ENCODE results near the gene PLCB4.

PLCB4 gene

DNA sequence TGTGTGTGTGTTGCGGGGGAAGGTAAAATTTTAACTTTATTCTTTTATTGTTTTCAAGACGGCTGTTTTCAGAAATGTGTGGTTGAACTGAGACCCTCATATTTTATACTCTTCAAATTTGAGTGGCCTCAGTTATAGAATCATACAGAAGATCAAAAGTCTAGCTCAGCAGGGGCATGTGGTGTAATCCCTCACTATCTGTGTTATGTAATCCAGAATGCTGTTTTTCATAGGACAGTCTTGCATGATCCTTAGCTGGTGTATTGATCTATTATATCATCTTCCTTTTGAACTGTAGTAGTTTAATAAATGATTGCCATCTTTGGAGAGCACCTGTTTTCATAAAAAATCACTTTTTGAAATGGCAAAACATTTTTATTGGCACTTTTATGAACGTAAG lies 1.4 kb downstream of the PLCB4 start:
- TF ChIP-seq JUND (IDR thresholded peaks at IDR 0.05; ENCODE audit: low read depth) = no peak
- DNase-seq (ENCODE audit: low read depth in 1 of 2, low spot score in 1 of 2) = no peak
- in situ Hi-C loops (cut with HindIII; ENCODE audit: low pct_unique_long_range_greater_than_20kb, low sequenced_read_pairs) = no loop called here

DNA sequence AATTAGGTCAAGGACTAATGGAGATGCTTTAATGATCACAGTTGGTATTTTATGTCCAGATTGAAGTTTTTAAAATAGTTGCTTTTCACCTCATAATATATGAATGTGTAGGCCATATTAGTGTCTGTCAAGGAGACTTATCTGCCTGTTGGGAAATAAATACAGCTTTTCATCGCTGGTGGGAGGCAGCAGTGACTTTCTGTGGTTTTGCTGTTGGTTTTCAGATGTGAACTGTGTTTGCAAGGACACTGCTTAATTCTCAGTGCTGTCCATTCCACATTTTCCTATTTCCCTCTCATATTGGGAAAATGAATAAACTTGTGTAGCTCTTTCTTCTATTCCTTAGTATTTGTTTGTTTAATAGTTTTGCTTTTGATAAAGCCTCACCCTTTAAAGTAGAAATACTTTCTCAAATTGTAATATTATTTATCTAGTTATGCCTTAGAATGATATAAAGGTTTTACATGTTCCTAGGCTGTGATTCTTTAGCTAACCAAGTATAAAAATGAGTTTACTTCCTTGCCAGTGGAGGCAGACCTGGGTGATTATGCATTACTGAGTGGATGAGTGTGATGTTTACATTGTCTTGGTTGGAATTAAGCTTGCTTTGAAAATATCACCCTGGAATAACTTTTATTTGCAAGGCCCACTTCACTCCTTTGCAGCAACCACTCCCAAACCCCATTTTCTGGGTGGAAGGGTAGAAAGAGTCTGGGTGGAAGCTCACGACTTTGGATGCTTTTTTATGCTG lies 3.3 kb downstream of the PLCB4 start:
- in situ Hi-C loops (cut with HindIII; ENCODE audit: low pct_unique_long_range_greater_than_20kb, low sequenced_read_pairs) = no loop called here
- no peak for DNase-seq (ENCODE audit: low read depth in 1 of 2, low spot score in 1 of 2)

DNA sequence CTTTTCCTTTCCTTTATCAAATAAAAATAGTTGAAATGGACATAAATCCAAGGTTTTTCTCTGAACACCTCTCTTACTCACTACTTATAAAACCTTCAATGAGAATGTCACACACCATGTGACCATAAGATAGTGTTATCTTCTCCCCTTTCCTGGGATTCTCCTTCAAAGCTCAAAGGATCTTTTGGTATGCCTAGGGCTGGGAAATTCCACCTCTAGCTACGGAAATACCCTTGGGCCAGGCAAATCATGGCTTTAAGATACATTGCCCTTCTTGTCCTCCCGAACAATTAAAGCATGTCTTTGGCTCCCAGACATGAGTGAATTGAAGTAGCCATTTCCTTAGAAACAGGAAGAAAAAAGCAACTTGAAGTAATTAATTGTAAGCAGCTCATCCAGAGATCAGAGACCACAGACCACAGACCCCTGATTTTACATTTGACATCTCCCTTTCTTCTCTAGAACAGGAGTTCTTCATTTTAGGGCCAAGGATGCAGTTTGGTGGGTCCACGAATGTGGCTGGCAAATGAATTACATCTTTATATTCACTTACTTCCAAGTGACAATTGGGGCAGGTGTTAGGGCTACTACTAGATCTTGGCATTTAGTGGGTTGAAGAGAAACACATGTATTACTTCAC lies 4.1 kb downstream of the PLCB4 start:
- no peak for DNase-seq (ENCODE audit: low read depth in 1 of 2, low spot score in 1 of 2)
- in situ Hi-C loops (cut with HindIII; ENCODE audit: low pct_unique_long_range_greater_than_20kb, low sequenced_read_pairs) = no loop called here
- no peak for TF ChIP-seq JUND (IDR thresholded peaks at IDR 0.05; ENCODE audit: low read depth)

More for the DNA sequence above, 3.3 kb downstream of the PLCB4 start:
- no peak for TF ChIP-seq JUND (IDR thresholded peaks at IDR 0.05; ENCODE audit: low read depth)

DNA sequence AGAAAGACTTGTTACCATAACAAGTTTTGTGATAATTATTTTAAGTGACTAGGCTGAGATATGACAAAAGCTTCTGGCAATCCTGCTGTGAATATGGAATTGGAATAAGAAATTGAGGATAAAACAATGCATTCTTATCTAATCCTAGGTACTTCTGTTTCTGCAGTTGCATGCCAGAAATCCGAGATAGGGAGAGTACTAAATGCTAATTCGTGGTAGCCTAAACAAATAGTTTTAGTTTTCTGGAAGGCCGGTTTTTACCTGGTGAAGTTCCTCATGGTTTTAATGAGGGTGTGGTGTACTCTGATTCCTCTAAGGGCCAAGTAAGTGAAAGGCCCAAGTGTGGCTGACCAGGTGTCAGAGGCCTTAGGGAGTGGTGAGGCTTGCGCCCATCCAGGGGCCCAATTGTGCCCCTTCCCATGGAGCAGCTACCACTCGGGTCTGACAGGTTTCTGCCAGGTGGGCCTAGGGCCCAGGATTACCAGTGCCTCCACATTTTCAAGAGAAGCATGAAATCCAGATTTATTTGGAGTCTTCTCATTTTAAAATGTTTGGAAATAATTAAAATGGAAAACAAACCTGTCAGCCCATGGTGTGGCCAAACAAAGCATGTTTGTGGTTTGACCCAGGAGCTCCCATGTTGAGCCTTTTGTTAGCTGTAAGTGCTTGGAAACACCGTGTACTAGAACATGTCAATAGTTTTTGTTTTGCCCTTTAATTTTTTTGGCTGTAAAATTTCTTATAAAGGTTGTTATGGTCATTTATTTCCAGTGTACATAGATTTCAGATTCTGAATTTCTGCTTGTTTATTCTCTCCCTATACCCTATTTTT lies 6.6 kb downstream of the PLCB4 start:
- peak in 1 of 2 experiments; percentile 34 for DNase-seq (ENCODE audit: low read depth in 1 of 2, low spot score in 1 of 2)
- in situ Hi-C loops (cut with HindIII; ENCODE audit: low pct_unique_long_range_greater_than_20kb, low sequenced_read_pairs) = no loop called here
- no peak for TF ChIP-seq JUND (IDR thresholded peaks at IDR 0.05; ENCODE audit: low read depth)

DNA sequence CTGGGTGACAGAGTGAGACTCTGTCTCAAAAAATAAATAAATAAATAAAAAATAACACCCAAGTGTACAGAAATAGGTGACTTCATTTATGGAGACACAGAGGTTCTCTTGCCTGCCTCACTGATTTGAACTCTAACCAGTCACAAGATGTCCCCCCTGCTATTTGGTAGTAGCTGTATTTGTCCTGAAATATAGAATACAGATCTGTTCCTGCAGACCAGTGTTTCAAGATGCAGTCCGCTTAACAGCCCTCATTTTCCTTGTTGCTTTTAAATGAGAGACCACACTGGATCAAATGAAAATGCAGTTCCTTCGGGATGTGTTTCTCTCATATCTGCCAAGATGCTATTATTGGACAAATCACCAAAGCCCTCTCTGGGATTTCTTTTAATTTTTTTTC lies 7.6 kb downstream of the PLCB4 start:
- no peak for DNase-seq (ENCODE audit: low read depth in 1 of 2, low spot score in 1 of 2)
- TF ChIP-seq JUND (IDR thresholded peaks at IDR 0.05; ENCODE audit: low read depth) = no peak
- in situ Hi-C loops (cut with HindIII; ENCODE audit: low pct_unique_long_range_greater_than_20kb, low sequenced_read_pairs) = no loop called here

DNA sequence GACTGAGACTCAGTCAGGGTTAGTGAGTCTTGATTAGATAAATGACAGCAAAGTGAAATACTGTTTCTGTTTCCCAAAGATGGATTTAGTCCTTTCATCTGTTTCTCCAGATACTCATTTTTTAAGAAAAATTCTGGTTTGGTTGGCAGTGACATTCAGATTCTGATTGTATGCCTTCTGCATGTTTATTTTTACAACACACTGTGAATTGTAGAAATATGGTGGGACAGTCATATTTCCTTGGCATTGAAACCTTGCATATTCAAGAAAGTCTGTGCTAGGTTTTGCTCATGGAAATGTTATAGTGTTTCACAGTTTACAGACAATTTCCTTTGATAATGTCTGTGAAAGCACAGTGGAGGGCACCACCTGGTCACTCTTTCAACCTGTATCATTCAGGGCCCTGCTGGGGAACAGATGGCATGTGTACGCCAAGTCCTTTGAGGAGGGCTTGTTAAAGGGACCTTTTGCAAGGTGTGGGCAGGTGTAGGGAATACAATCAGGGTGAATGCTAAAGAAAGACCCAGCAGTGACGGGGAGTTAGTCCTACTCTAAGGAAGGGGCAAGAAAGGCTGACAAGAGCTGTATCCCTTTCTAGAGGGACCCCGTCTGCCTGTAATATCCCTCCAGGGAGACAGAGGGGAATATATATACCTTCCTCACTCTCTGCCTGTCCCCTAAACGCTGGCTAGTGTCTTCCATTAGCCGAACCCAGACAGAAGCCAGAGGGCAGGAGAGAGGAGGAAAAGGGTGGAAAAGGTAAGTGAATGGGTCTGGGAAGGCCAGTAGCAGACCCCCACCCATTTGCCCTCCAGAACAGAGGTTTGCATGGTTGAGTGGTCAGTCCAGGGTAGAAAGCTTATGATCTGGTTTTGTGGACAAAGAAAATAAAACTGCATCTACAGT lies 10.2 kb downstream of the PLCB4 start:
- in situ Hi-C loops (cut with HindIII; ENCODE audit: low pct_unique_long_range_greater_than_20kb, low sequenced_read_pairs) = no loop called here
- TF ChIP-seq JUND (IDR thresholded peaks at IDR 0.05; ENCODE audit: low read depth) = no peak
- DNase-seq (ENCODE audit: low read depth in 1 of 2, low spot score in 1 of 2) = no peak

DNA sequence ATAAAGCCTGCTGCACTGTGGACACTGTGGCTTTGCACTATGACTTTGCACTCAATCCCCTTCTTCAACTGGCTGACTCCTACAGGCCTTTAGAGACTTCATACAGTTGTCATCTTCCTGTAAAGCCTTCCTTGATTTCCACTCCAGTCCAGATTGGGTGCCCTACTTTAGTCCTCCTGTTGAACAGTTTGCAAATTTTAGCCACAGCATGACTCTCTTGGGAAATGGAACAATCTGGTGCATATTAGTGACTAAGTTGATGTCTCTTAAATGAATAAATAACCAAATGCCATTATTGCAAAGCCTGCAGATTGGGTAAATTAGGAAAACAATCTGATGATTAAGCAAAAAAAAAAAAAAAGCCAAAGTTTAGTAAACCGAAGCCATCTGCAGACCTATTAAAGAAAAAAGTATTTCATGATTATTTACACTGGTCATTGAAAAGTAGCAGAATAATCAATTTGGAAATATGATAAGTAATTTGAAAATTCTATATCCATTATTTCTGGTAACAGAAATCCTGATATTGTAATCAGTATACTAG lies 12.6 kb downstream of the PLCB4 start:
- no peak for TF ChIP-seq JUND (IDR thresholded peaks at IDR 0.05; ENCODE audit: low read depth)
- in situ Hi-C loops (cut with HindIII; ENCODE audit: low pct_unique_long_range_greater_than_20kb, low sequenced_read_pairs) = no loop called here
- DNase-seq (ENCODE audit: low read depth in 1 of 2, low spot score in 1 of 2) = no peak

DNA sequence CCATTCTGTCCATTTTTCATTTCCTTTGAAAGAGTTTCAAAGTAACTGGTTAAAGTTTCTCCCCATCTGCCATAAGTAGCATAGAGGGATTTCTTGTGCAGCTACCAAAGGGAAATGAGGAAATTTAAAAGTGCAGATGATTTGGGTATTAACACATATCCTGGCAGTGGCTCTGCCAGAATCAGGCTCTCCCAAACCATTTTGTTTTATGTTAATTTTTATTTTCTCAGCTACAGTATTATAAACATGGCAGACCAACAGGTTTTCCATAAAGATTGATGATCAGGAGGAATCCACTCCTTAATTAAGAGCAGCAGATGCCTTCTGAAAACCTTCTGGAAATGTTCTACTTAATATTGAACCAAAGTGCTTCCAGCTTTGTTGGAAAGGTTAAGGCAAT lies 13.9 kb downstream of the PLCB4 start:
- no peak for TF ChIP-seq JUND (IDR thresholded peaks at IDR 0.05; ENCODE audit: low read depth)
- no peak for DNase-seq (ENCODE audit: low read depth in 1 of 2, low spot score in 1 of 2)
- in situ Hi-C loops (cut with HindIII; ENCODE audit: low pct_unique_long_range_greater_than_20kb, low sequenced_read_pairs) = no loop called here

DNA sequence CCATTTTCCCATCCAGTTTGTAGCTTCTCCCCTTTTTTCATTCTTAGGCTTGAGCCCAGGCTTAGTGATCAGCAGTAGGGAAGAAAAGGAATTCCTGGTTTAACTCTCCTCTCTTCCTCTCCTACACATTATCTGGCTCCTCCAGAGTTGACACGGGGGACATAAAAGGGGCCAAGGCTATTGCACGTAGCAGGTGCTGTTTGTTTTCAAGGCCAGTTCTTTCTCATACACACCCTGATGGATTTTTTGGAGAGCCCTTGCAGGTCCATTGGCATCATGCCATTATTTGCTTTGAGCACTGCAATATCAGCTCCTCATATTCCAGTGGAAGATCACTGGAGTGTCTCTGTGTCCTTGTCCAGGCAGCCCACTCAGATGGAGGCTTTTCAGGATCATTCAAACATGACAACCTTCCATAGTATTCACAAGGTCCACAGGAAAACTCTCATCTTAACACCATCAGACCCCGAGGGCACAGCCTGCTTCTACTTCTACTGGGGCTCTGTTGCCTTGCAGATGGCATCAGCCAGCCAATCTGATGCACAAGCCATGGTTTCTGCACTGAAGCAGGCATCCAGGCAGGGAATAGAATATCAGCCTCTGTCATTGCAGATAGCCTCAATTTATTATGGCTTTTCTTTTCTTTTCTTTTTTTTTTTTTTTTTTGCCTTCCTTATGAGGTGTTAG lies 18.8 kb downstream of the PLCB4 start:
- no peak for TF ChIP-seq JUND (IDR thresholded peaks at IDR 0.05; ENCODE audit: low read depth)
- in situ Hi-C loops (cut with HindIII; ENCODE audit: low pct_unique_long_range_greater_than_20kb, low sequenced_read_pairs) = no loop called here
- DNase-seq (ENCODE audit: low read depth in 1 of 2, low spot score in 1 of 2) = peak in 1 of 2 experiments; percentile 28

DNA sequence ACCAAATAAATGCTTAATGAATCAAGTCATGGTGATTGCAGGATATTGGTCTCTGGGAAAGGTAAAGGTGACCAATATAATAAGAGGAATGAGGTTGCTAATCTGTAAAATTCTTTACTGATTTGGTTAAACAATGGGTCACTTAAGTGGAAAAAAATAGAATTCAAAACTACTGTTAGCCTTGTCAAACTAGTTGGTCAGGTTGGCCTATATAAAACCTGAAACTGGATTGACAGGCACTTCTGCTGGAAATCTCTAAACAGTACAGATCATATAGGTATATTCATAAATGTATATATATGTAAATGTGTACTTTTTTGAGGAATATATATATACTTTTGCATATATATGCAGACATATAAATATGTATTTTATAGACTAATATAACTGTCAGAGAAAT lies 19.7 kb downstream of the PLCB4 start:
- peak in 1 of 2 experiments; percentile 66 for DNase-seq (ENCODE audit: low read depth in 1 of 2, low spot score in 1 of 2)
- in situ Hi-C loops (cut with HindIII; ENCODE audit: low pct_unique_long_range_greater_than_20kb, low sequenced_read_pairs) = no loop called here
- no peak for TF ChIP-seq JUND (IDR thresholded peaks at IDR 0.05; ENCODE audit: low read depth)

DNA sequence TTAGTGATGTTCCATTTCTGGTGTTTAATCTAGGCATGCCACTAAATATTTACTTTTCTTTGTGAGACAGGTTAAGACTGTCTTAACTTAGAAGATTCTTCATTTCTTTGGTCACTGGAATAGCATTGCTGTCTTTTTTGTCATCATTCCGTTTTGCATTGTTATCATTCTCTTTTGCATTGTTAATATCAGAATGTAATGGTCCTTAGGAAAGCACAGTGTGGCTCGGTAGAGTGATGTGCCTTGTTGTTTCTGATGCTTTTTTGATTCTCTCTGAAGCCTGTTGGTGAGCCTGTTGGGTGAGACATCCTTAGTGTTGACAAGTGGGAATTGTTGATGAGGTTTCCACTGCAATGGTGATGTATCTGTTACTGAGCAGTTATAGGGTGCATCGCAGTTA lies 23.2 kb downstream of the PLCB4 start:
- DNase-seq (ENCODE audit: low read depth in 1 of 2, low spot score in 1 of 2) = no peak
- no peak for TF ChIP-seq JUND (IDR thresholded peaks at IDR 0.05; ENCODE audit: low read depth)
- in situ Hi-C loops (cut with HindIII; ENCODE audit: low pct_unique_long_range_greater_than_20kb, low sequenced_read_pairs) = no loop called here
